K562 (cell line): ENCODE measurements around the gene ATP5PF. TPM values are rescaled to one million over a fixed set of nuclear protein-coding genes. Genes with fewer than 3 reads are reported as not detected.
A peak's percentile ranks its signal among the peaks of the same experiment; 100 is the strongest.

Experiments used
- BRD9 ChIP-seq: fragments of 450-650 bp; IDR thresholded peaks from 2 replicates; pipeline ENCODE4 v1.6.1; 2018; ENCODE audit warnings: low read depth; ENCODE audit not compliant: partially characterized antibody
- BRF1 ChIP-seq: IDR thresholded peaks from 3 replicates; pipeline ENCODE4 v1.6.1; 2011; ENCODE audit warnings: borderline replicate concordance, mild to moderate bottlenecking; ENCODE audit not compliant: insufficient read length; ENCODE audit errors: extremely low read depth
- CHD2 ChIP-seq: IDR thresholded peaks from 2 replicates; pipeline ENCODE4 v1.6.1; 2011; ENCODE audit warnings: low read depth, low read length
- DPF2 ChIP-seq: fragments of 450-650 bp; IDR thresholded peaks from 2 replicates; pipeline ENCODE4 v1.6.1; 2016
- HDAC1 ChIP-seq, 2 experiments: fragments of 450-650 bp; IDR thresholded peaks; 2 replicates each; pipeline ENCODE4 v1.6.1; 2016 to 2017; ENCODE audit warnings: inconsistent platforms in 1 of 2, mild to moderate bottlenecking in 1 of 2, moderate library complexity in 1 of 2
- MEF2A ChIP-seq: IDR thresholded peaks from 2 replicates; pipeline ENCODE4 v1.6.1; 2011; ENCODE audit warnings: low read depth, mild to moderate bottlenecking, low read length, moderate library complexity; ENCODE audit not compliant: control insufficient read depth
- SPI1 ChIP-seq: IDR thresholded peaks from 2 replicates; pipeline ENCODE4 v1.6.1; 2011; ENCODE audit warnings: low read depth, low read length, control low read depth, borderline replicate concordance
- TAF1 ChIP-seq: IDR thresholded peaks from 2 replicates; pipeline ENCODE4 v1.6.1; 2011; ENCODE audit warnings: mild to moderate bottlenecking, low read length, moderate library complexity; ENCODE audit not compliant: insufficient read depth, control insufficient read depth, severe bottlenecking; ENCODE audit errors: extremely low read depth
- TARDBP ChIP-seq: fragments of 450-650 bp; IDR thresholded peaks from 2 replicates; pipeline ENCODE4 v1.6.1; 2016
- TGIF2 ChIP-seq: sonication (generic); formaldehyde crosslinking; IDR thresholded peaks from 2 replicates; pipeline ENCODE4 v1.8.1; 2022; ENCODE audit warnings: mild to moderate bottlenecking, missing genetic modification reagents, moderate library complexity
- XRCC5 ChIP-seq: fragments of 200-400 bp; formaldehyde crosslinking; IDR thresholded peaks from 2 replicates; pipeline ENCODE4 v1.6.1; 2017; ENCODE audit warnings: low read depth, mild to moderate bottlenecking, low read length
- ZNF316 ChIP-seq: fragments of 450-650 bp; IDR thresholded peaks from 2 replicates; pipeline ENCODE4 v1.6.1; 2016
- polyA plus RNA-seq, 8 experiments: library from polyadenylated mRNA; depleted of rRNA in 4 of 8; stranded (reverse) in 5 of 8; unstranded in 3 of 8; fragments of >200 nt; fragmentation: Nextera tagmentation in 2 of 8; fragmentation: Illumina TruSeq in 1 of 8; extraction: Ambion mirVana in 2 of 8; extraction: Trizol in 1 of 8; gene quantifications; 2 replicates each; pipeline versions ENCODE4 v1.2.1 to v1.2.3, GENCODE V29; 2011 to 2014; ENCODE audit warnings: inconsistent platforms in 1 of 8, missing spikeins in 1 of 8
- total RNA-seq, 7 experiments: library from RNA; depleted of rRNA in 6 of 7; stranded (reverse); fragments of >200 nt in 6 of 7; fragmentation: Illumina TruSeq in 2 of 7; extraction: Trizol in 2 of 7; gene quantifications; 2 replicates each; pipeline versions ENCODE4 v1.2.1 to v1.2.3, GENCODE V29; 2011 to 2021; ENCODE audit warnings: low replicate concordance in 1 of 7
- TF ChIP-seq, protein P1 (sequence below): fragments of 200-800 bp; sonication (Bioruptor generic); IDR thresholded peaks from 2 replicates; pipeline ENCODE4 v1.6.1; 2017; ENCODE audit warnings: missing genetic modification characterization, missing compliant biosample characterization
- TF ChIP-seq, protein P2 (sequence below): fragments of 250-450 bp; sonication (Bioruptor Pico); IDR thresholded peaks from 2 replicates; pipeline ENCODE4 v1.8.0; 2022; ENCODE audit warnings: inconsistent platforms, mild to moderate bottlenecking, moderate library complexity, borderline replicate concordance
- TF ChIP-seq, protein P3 (sequence below), 2 experiments: fragments of 450-650 bp; formaldehyde crosslinking in 1 of 2; IDR thresholded peaks; 2 replicates each; pipeline versions ENCODE4 v1.4.0 to v1.6.1; 2014 to 2020; ENCODE audit warnings: mild to moderate bottlenecking in 2 of 2, borderline replicate concordance in 1 of 2, low read depth in 1 of 2
- TF ChIP-seq, protein P4 (sequence below): fragments of 450-650 bp; formaldehyde crosslinking; IDR thresholded peaks from 2 replicates; pipeline ENCODE4 v1.4.0; 2022; ENCODE audit warnings: mild to moderate bottlenecking, moderate library complexity

Gene ATP5PF
- total and polyA plus RNA-seq, 9 of the 15 experiments (the other 6 are each of a cell fraction or from before 2014, with no cell fraction given) = 242 to 2,488 (median 533) TPM

DNA sequence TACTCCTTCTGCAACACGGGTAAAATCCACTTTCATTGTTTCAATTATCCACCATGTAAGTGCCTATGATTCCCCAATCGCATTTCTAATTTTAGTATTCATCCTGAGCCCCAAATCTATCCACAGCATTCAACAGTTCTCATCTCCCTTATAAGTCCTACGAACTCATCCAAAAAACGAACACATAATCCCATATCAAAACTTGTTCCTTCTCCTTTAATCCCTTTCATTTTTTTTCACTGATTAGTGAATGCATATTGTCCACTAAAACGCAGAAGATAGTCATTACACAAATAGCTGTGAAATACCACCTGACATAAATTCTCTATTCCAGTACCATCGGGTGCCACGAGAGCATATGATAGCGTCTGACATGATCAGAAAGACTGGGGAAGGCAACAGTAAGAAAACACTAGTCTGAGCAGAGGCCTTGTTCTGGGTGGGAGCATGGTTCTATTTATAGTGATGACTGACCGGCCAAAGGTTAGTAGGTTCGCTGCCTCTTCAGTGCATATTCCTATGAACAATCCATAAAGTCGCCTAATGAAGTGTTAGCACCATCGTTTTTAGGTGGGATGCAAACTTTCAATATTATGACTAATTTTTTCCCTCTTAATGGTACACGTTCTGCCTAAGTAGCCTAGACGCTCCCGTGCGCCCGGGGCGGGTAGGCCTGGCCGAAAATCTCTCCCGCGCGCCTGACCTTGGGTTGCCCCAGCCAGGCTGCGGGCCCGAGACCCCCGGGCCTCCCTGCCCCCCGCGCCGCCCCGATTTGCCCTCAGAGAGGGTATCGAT lies 648 bp downstream of the ATP5PF start (continued):
- TF ChIP-seq, protein P1, sequence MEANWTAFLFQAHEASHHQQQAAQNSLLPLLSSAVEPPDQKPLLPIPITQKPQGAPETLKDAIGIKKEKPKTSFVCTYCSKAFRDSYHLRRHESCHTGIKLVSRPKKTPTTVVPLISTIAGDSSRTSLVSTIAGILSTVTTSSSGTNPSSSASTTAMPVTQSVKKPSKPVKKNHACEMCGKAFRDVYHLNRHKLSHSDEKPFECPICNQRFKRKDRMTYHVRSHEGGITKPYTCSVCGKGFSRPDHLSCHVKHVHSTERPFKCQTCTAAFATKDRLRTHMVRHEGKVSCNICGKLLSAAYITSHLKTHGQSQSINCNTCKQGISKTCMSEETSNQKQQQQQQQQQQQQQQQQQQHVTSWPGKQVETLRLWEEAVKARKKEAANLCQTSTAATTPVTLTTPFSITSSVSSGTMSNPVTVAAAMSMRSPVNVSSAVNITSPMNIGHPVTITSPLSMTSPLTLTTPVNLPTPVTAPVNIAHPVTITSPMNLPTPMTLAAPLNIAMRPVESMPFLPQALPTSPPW = no peak
- TF ChIP-seq SPI1 (no peak), BRD9 (no peak), HDAC1 (IDR thresholded peaks at IDR 0.05) (0 out of 4 replicates have a peak, but pooled peaks of 1 of the 2 experiments have one; percentile 22), TAF1 (no peak), XRCC5 (no peak), MEF2A (peak; percentile 83), TARDBP (no peak), BRF1 (no peak), DPF2 (no peak), CHD2 (no peak), TGIF2 (CRISPR knock-in tag) (no peak), ZNF316 (no peak)
- TF ChIP-seq, protein P2, sequence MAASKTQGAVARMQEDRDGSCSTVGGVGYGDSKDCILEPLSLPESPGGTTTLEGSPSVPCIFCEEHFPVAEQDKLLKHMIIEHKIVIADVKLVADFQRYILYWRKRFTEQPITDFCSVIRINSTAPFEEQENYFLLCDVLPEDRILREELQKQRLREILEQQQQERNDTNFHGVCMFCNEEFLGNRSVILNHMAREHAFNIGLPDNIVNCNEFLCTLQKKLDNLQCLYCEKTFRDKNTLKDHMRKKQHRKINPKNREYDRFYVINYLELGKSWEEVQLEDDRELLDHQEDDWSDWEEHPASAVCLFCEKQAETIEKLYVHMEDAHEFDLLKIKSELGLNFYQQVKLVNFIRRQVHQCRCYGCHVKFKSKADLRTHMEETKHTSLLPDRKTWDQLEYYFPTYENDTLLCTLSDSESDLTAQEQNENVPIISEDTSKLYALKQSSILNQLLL (CRISPR knock-in tag) = no peak
- TF ChIP-seq, protein P3, sequence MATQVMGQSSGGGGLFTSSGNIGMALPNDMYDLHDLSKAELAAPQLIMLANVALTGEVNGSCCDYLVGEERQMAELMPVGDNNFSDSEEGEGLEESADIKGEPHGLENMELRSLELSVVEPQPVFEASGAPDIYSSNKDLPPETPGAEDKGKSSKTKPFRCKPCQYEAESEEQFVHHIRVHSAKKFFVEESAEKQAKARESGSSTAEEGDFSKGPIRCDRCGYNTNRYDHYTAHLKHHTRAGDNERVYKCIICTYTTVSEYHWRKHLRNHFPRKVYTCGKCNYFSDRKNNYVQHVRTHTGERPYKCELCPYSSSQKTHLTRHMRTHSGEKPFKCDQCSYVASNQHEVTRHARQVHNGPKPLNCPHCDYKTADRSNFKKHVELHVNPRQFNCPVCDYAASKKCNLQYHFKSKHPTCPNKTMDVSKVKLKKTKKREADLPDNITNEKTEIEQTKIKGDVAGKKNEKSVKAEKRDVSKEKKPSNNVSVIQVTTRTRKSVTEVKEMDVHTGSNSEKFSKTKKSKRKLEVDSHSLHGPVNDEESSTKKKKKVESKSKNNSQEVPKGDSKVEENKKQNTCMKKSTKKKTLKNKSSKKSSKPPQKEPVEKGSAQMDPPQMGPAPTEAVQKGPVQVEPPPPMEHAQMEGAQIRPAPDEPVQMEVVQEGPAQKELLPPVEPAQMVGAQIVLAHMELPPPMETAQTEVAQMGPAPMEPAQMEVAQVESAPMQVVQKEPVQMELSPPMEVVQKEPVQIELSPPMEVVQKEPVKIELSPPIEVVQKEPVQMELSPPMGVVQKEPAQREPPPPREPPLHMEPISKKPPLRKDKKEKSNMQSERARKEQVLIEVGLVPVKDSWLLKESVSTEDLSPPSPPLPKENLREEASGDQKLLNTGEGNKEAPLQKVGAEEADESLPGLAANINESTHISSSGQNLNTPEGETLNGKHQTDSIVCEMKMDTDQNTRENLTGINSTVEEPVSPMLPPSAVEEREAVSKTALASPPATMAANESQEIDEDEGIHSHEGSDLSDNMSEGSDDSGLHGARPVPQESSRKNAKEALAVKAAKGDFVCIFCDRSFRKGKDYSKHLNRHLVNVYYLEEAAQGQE (IDR thresholded peaks at IDR 0.05; ENCODE audit: borderline replicate concordance) = no peak
- TF ChIP-seq, protein P3 (CRISPR knock-in tag; IDR thresholded peaks at IDR 0.05; ENCODE audit: low read depth) = no peak
- TF ChIP-seq, protein P4, sequence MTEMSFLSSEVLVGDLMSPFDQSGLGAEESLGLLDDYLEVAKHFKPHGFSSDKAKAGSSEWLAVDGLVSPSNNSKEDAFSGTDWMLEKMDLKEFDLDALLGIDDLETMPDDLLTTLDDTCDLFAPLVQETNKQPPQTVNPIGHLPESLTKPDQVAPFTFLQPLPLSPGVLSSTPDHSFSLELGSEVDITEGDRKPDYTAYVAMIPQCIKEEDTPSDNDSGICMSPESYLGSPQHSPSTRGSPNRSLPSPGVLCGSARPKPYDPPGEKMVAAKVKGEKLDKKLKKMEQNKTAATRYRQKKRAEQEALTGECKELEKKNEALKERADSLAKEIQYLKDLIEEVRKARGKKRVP (CRISPR knock-in tag) = no peak
